Tongue (tissue), 2 donors: ENCODE measurements around the gene TYW1B. TPM values are rescaled to one million over a fixed set of nuclear protein-coding genes. Genes with fewer than 3 reads are reported as not detected.
"Not testable (repeated sequence)": the region's sequence is repeated elsewhere in the genome, so short reads cannot be mapped to it uniquely, and the experiment has no call there.

Source experiments
- DNase-seq: peaks from one replicate; pipeline ENCODE4 v3.0.0-alpha.2; 2015
- total RNA-seq: library from RNA; depleted of rRNA; stranded (reverse); fragments of >200 nt; gene quantifications from one replicate; pipeline ENCODE4 v1.2.3, GENCODE V29; 2014

The TYW1B gene
- total RNA-seq, 1 donor from 2014 or later: 6.2 TPM

DNA sequence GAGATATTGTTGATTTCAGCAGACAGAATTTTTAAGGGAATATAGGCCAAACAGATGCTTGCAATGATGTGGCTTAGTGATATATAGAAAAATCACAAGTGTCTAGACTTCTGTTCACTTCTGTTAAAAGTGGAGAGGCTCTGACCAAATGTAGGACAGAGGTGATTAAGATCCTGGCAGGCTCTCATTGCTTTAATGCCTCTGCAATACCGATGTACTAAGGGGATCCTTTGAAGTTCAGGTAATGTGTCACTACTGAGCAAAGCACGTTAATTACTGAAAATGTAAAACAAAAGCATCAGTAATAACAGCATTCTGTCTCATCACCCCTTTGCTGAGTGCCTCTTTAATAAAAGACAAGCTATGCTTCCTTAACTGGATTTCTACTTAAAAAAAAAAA, 131.4 kb downstream of the TYW1B start:
- not testable (repeated sequence) for DNase-seq

GRCh38 chr7:72695482-72695881, 132.5 kb downstream of the TYW1B start:
- not testable (repeated sequence) for DNase-seq

- DNase-seq: not testable (repeated sequence)
These were observed 136.6 kb downstream of the TYW1B start for GRCh38 chr7:72691442-72691841.

- DNase-seq: not testable (repeated sequence)
These were observed 137.8 kb downstream of the TYW1B start for GRCh38 chr7:72690177-72690576.

DNA sequence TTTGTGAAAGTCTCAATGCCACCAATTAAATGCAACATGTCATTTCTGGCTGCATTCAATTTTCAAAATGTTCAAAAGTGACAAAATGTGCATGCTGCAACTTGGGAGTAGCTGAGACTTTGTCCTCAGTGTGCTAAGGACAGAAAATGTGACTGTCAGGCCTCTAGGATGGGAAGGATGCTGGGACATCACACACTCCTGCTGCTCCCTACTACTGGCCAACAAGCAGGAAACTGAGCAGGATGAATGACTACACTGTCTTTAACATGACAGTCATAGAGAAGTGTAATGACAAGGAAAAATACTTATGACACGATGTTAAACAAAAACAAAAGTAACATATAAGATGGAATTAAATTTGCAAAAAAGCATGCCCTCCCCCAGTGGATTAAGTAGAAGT, 138.7 kb downstream of the TYW1B start:
- DNase-seq: not testable (repeated sequence)

DNA sequence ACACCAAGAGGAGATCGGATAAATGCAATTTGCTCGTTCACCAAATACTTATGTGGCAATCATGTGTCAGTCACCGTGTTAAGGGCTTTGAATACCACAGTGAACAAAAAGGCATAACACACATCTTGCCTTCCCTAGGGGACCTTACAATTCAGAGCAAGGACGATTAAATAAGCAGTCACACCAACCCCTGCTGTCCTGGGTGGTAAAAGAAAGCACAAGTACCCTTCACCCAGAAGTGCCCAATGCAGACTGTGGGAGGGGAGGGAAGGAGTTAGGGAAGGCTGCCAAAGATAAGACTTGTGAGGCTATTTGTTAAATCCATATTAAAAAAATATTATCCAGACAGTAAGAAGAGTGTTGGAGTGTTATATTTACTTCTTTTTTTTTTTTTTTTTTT, 146.8 kb downstream of the TYW1B start:
- DNase-seq: not testable (repeated sequence)

GRCh38 chr7:72676880-72677279, 151.1 kb downstream of the TYW1B start:
- not testable (repeated sequence) for DNase-seq

GRCh38 chr7:72676086-72676690, 151.8 kb downstream of the TYW1B start:
- not testable (repeated sequence) for DNase-seq

- DNase-seq: not testable (repeated sequence)
These were observed 152.3 kb downstream of the TYW1B start for GRCh38 chr7:72675686-72676085.

DNA sequence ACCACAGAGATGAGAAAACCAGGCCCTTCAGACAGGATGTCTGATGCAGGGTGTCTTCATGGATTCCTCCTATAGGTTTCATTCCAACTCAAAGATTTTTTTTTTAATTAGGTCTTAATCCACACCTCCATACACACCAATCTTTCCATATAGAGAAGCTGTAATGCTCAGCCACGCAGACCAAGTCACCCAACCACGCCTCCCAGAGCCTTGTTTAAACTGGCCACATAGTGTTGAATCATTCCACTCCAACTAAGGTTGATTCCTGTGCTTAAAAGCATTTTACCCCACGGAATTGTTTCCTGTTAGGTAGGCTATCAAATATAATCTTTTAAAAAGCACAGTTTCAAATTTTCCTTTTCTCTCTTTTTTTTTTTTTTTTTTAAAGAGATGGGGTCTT, 153.6 kb downstream of the TYW1B start:
- DNase-seq: no peak

DNA sequence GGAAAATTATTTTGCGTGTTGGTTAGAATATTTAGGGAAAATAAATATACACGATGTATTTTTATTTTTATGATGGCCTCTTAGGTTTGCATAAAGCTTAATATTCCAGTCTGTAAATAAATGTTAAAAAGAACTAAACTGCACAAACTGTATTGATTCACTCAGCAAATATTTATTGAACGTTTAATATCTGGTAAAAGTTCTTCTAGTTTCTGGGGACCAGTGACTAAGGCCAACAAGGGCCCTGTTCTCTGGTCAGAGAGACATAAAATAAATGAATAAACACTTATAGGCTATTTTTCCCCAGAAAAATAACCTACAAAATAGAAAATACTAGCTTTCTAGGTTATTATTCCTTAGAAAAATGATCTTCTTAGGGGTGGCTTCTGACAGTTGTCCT, 157.2 kb downstream of the TYW1B start:
- not testable (repeated sequence) for DNase-seq

DNA sequence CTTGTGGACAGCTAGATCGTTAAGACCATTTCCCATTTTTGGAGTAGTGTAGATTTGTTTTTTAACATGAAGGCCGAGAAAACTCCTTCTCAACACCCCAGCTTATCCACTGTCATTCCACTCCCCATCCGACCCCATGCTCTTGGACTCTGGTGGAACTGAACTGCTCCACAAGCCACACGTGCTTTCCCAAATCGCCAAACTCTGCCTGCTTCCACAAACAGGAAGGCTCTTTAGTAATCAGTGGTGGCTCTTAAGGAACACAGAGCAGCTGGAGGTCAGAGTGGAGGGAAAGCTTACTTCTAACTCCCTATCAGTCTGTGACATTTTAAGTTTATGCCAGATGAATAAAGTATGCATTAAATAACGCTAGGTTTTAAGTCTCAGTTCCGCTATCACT, 159.6 kb downstream of the TYW1B start:
- not testable (repeated sequence) for DNase-seq

- DNase-seq: not testable (repeated sequence)
These were observed 161.0 kb downstream of the TYW1B start for GRCh38 chr7:72667049-72667448.

GRCh38 chr7:72648574-72648973, 179.4 kb downstream of the TYW1B start:
- DNase-seq: not testable (repeated sequence)

DNA sequence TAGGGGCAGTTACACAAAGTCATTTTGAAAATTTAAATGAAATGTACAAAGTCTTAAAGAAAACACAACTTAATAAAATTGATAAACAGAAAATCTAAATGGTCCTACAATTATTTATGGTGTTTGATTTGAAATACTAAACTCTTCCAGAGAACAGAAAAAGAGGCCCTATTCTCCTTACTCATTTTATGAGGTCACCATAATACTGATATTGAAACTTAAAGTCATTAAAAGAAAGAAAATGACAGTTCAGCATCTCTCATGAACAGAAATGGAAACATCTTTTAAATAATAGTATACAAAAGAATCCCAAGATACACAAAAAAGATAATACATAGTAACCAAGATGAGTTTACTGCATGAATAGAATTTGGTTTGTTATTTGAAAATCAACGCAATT, 184.3 kb downstream of the TYW1B start:
- DNase-seq: not testable (repeated sequence)

DNA sequence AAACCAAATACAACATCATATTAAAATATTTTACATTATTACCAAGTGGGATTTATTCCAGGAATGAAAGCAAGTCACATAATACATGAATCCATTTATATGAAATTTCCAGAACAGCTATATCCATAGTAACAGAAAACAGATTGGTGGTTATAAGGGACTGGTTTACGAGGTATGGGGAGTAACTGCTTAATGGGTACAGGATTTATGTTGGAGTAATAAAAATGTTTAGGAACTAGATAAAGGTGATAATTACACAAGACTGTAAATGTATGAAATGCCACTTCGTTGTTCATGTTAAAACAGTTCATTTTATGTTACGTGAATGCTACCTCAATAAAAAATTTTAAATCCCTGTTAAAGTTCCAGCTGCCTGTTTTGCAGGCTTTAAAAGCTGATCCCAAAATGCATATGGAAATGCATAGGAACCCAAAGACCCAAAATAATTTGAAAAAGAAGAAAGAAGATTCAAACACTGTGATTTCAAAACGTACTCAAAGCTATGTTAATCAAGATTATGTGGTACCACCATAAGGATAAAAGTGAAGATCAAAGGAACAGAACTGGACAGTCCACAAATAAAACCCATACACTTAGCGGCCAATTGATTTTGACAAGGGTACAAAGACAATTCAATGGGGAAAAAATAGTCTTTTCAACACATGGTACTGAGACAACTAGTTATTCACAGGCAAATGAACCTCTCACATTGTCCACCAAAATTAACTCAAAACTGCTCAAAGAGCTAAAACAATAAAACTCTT, 186.3 kb downstream of the TYW1B start:
- not testable (repeated sequence) for DNase-seq

DNA sequence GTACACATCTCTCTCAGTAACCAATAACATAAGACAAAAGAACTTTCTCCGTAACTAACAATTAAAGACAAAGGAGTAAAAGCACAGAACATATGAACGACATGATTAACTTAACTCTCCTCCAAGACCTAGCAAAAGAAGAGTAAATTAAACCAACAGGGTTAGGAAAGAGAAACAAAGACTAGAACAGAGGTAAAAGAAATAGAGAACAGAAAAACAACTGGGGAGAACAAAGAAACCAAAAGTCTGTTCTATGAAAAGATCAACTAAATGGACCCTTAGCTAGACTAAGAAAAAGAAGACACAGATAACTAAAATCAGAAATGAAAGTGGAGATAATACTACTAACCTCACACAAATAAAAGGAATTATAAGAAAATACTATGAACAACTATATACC, 187.3 kb downstream of the TYW1B start:
- not testable (repeated sequence) for DNase-seq

- not testable (repeated sequence) for DNase-seq
These were observed 192.6 kb downstream of the TYW1B start for GRCh38 chr7:72635273-72635908.

GRCh38 chr7:72632765-72633292, 195.2 kb downstream of the TYW1B start:
- not testable (repeated sequence) for DNase-seq

DNA sequence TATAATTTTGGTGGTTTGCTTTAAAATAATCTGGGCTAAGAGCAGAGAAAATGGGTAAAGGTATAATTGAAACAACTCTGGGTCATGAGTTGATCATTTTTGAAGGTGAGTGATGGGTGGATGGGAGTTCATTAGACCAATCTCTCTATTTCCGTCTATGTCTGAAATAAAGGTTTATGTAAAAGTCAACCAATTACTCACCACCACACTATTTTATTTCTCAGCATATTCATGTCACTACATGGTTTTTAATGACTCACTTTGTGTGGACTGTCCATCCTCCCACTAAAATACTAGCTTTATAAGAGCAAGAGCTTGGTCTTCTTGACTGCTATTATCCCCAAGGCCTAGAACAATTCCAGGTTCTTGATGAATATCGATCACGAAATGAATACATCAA, 199.6 kb downstream of the TYW1B start:
- not testable (repeated sequence) for DNase-seq

GRCh38 chr7:72626428-72627011, 201.5 kb downstream of the TYW1B start:
- DNase-seq: not testable (repeated sequence)

DNA sequence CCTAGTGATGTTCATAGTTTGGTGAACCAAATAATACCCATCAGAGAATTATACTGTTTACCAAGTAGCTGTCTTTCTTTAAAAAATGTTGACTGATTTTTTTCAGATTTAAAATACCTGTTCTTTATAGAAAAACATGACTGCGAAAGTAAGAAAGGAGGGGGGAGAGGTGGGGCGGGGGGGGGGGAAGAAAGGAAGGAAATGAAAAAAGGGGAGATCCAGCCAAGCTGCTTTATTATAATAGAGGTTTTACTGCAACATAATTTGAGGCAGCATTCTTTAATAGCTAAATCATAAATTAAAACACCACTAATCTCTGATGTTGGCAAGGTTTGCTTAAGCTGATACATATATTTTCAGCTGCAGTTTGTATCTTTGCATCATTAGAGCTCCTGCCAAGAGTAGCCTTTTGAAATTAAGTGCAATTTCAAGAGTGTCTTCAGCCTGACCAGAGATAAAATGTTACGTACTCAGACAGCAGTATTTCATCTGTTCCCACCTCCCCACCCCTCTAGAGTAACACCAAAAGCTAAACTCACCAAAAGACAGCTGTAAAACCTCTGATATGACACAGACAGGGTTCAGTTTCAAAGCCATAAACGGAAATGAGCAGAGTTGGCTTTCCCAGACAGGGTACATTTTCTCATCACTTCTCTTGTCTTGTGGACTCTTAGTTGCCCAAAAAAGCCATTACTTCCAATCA, 202.1 kb downstream of the TYW1B start:
- DNase-seq: not testable (repeated sequence)
